ENCODE data around the gene HAND2.

The HAND2 gene

DNA sequence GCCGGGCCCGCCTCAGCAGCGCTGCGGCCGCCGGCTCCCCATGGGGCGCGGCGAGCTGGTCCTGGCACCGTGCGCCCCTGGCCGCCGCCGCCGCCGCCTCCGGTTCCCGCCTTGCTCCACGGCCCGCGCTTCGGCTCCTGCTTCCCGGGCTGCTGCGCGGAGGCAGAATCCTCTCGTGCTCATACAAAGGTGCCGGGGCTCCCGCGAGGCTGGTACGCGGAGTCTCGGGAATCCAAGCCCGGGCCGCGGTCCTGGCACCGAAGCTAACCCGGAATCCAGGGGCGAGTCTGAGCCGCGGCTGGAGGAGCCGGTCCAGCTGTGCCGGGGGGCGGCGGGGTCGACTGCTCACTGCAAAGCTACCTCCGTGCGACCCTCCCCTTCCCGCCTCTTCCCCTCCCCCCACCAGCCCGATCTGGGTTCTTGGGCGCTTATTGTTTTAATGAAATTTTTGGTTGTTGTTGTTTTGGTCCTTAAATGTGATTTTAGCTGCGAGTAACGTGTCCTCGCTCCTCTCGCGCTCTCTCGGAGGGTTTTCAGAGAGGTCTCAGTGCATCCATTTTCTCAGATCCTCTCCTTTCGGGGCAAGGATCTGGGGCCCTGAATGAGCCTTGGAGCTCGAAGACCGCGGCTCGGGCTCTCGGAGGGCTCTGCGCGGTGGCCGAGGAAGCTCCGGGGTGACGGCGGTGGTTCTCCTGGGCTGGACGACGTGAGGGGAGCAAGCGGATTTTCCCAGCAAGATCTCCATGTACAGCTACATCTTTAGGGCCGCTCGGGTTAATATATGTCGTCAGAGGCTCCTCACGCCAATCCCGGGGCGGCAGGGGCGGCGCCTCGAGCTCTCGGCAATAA lies at the start of gene HAND2:
HAND2 (minus strand) TSS at position 753 of the 849 bp plus-strand sequence. CDS start 940 bp downstream, outside the sequence.
- DNase-seq, result peak; percentile 25 to 56

- no peak for DNase-seq
These were observed 48.9 kb upstream of the HAND2 start for GRCh38 chr4:173578956-173579355.

DNA sequence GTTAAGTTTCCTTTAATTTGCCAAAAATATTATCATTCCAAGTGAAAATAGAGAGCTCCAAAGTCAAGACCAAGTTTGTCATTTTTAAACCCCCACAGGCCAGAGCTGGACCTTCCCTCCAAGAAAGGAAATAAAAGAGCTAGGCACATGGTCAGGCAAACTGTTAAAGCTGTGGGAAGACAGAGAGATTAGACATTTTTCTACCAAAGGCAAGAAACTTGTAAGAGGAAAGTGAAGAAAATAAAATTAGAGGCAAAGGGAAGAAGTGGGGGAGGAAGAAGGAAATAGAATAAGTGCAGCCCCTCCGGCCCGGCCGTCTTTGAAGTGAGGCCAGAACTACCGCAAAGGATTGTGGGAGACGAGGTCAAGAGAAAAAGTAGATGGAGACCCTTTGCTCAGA lies 47.9 kb upstream of the HAND2 start:
- no peak for DNase-seq

DNA sequence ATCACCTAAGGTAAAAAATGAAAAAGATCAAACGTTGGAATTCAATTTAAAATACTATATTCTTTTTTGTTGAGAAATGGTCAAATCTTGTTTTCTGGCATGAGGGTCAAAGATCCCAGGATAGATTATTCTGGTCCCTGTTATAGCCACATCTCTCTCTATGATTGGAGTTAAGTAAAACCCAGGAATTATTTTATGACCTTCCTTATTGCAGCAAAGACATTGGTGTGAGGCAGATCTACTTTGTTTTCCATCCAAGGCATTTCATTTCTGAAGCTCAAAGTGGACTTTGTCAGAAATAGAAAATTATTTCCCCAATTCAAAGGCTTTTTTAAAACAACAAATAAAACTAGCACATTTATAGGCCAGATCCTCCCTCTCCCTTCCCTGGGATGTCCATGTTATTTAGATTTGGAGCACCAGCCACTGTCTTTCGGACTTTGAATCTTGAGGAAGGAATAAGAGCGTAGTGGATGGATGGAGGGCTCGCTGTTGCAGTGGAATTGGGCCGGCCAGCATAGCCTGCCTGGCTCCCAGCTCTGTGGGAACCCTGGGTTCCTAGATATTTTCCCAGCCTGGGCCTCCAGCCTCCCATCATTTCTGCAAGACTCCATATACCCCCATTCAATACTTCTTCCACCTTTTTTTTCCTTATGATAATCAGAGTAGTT lies 45.6 kb upstream of the HAND2 start:
- DNase-seq, result no peak

DNA sequence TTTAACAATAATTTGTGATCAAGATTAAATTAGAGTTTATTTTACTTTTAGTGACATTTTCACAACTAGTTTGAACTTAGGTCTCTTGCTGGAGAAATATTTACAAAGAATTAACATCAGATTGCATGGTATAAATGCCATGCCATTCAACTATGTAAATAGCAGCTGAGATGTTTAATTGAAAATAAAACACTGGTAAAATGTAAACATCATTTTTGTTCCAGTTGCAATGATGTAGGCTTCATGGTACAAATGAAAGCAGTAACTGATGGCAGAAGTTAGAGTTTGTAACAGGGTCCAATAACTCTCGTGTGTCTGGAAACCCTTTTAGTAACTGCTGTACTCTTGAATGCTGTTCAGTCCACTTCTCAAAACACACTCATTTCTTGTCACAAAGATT lies 43.7 kb upstream of the HAND2 start:
- no peak for DNase-seq

GRCh38 chr4:173573286-173573685 lies 43.3 kb upstream of the HAND2 start:
- peak in 1 of 2 experiments; percentile 14 for DNase-seq

DNA sequence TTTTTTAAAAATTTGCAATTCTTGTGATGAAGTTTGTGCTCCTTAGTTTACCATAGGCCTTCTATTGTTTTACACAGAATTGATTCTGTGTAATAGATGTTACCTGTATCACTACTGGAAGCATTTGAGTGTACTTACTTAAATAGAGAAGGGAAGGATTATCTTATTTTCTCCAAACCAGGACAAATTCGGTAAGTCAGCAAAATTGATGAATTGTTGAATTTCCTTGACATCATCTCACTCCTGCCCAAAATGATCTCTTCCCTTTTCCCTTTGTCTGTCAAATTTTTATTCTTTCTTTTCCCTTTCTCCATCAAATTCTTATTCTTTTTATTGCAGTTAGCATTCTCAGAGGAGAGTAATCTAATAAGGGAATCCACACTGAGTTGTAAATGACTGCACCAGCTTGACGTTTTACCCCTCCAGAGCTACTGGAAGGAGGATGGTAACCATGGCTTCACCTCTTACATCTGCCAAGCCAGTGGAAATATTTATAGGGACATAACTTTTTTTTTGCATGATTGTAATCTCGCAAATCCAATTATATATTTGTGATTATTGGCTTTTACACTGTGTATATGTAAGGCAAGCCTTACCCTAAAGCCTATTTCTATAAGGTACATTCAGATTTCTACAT lies 42.6 kb upstream of the HAND2 start:
- no peak for DNase-seq

DNA sequence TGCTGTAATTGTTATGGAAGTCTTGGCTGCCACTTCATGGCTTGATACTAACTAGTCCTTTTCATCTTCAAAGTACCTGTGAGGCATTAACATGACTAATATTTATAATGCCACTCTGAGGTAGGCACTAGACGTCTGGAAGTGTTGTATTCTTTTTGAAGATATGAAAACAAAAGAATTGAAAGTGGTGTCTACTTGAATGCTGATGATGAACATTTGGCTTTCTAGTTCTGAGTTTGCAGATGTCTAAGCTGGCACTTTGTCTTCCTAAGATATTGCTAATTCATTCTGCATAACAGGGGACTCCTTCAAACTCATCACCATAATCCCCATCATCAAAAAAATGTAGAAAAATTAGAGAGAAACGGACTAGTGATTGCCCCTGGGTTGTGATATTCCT lies 41.6 kb upstream of the HAND2 start:
- DNase-seq, result no peak

- no peak for DNase-seq
These were observed 35.3 kb upstream of the HAND2 start for GRCh38 chr4:173565281-173565680.

DNA sequence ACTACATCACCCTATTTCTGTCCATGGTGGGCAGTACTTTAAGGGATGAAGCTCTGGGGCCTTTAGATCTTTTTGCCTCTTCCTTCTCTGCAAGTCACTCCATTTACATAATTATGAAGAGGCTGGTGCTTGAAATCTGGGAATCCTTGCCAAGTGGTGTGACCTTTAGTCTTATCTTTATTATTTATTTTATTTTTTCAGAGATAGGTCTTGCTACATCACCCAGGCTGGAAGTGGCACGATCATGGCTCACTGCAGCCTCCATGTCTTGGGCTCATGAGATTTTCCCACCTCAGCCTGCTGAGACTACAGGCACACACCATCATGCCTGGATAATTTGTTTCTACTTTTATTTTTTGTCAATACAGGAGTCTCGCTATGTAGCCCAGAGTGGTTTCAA lies 34.4 kb upstream of the HAND2 start:
- DNase-seq, result no peak

- no peak for DNase-seq
These were observed 30.9 kb upstream of the HAND2 start for GRCh38 chr4:173560896-173561295.

- no peak for DNase-seq
These were observed 26.5 kb upstream of the HAND2 start for GRCh38 chr4:173556398-173557131.

GRCh38 chr4:173547889-173548288 lies 17.9 kb upstream of the HAND2 start:
- no peak for DNase-seq

DNA sequence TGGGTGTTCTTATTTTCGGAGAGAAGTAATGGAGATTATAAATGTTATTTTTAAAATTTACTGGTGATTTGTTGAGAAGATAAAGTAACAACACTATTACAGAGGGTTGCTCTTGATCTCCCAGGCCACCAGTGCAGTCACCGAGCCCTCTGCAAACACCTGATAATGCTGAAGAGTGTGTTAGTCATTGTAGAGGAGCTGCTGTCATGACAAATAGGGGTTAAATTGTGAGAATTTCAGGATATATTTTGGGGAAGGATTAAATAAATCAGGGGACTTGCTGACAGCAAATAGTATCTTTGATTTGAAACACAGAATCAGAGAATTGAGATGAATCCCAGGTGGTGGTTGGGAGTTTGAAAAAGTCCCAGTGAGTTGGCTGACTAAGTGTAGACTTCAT lies 16.7 kb upstream of the HAND2 start:
- DNase-seq, result no peak

DNA sequence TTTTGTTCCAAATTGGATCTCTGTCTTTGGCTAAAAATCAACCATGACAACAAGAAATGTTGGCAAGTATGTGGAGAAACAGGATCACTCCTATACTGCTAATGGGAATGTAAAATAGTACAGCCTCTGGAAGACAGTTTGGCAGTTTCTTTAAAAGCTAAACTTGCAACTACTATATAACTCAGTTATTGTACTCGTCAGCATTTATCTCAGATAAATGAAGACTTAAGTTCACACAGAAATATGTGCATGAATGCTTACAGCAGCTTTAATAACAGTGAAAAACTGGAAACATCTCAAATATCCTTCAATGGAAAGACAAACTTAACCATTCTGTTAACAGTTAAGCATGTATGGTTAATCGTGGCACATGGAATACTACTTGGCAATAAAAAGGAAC lies 15.4 kb upstream of the HAND2 start:
- no peak for DNase-seq

GRCh38 chr4:173543266-173543665 lies 13.2 kb upstream of the HAND2 start:
- DNase-seq, result no peak

- no peak for DNase-seq
These were observed 10.0 kb upstream of the HAND2 start for GRCh38 chr4:173539986-173540385.

- DNase-seq, result no peak
These were observed 8.9 kb upstream of the HAND2 start for GRCh38 chr4:173538909-173539445.

DNA sequence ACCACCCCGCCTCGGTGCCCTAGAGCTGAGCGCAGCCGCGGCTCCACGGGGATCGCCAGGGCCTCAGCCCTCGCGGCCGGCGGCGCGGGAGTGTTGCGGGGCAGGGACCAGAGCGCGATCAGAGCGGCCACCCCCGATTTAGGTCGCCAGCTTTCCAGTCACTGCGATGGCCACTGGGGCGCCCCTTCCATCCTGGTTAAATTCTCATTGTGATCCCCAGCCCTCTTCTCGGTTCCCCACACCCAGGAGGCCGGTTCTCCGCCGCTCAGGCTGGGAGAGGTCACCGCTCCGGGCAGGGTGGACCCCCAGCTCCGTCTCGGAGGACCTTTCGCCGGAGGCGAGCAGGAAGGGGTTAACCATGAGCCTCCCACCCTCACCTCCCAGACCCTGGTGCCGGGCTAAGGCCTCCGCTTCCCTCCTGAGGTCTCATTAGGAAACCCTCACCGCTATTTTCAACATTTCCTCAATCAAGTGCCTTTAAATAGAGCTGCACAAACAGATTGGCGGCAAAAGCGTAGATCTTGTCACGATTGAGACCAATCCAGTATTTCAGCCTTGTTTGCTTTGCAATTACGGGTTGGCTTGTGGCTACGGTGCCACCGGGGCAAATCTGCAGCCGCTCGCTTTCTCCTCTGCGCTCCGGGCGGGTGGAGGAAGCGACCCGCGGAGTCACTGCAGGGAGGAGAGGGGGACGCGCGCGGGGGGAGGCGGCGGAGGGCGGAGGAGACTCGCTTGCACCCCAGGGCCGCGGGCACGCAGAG lies 8.3 kb upstream of the HAND2 start:
- DNase-seq, result no peak

- no peak for DNase-seq
These were observed 7.7 kb upstream of the HAND2 start for GRCh38 chr4:173537613-173538147.

DNA sequence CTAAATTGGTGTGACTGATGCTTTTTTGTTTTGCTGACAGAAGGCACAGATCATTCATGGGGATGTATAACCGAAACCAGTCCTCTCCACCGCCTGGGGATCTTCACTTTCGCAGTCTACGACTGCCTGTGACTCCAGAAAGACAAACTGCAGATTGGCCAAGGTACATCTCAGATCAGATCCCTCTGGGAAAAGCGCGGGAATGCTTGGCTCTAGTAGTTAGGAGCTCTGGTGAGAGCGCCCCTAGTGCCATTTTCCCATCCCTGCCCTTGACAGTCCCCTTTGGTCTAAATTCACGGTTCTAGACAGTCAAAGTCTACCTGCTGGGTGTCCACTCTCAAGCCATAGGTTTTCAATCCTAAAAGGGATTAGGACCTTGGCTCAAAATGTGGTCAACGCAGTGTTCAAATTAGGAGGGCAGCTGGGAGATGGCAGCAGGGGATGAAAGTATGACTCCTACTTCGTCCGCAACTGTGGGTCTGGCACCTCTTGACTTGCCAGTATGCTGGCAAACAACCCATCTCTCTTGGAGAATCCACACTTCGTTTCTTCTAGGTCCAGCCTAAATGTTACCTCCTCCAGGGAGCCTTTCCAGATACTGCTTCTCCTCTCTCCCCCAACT lies 6.9 kb upstream of the HAND2 start:
- DNase-seq, result no peak

All from NCI-H1930 (cell line).